B cell (primary cell): Measurements from ENCODE around the gene HOXA10. TPM values are rescaled to one million over a fixed set of nuclear protein-coding genes. Genes with fewer than 3 reads are reported as not detected.

Experiments used
- ATAC-seq: fragments of 200-7000 bp; cut with Tn5 transposase; one replicate; pipeline ENCODE4 v1.10.0; 2021; ENCODE audit warnings: low read depth, mild to moderate bottlenecking, moderate number of reproducible peaks, moderate library complexity
- CTCF ChIA-PET: fragments of 350-600 bp; sonication (Branson Sonifier 250); formaldehyde crosslinking; loops from one replicate; lab custom pipeline; 2021; ENCODE audit warnings: antibody characterized with exemption, inconsistent platforms; lab: Charles Lee
- POLR2A ChIA-PET: fragments of 350-600 bp; sonication (Branson Sonifier 250); formaldehyde crosslinking; loops from one replicate; lab custom pipeline; 2021; ENCODE audit warnings: antibody characterized with exemption; lab: Charles Lee
- DNase-seq: peaks from one replicate; pipeline ENCODE4 v3.0.0; 2013
- H2AFZ ChIP-seq: 2 replicates; pipeline ENCODE4 v1.6.1; 2012; ENCODE audit warnings: mild to moderate bottlenecking, low read depth, low read length; ENCODE audit not compliant: insufficient read depth, poor library complexity, severe bottlenecking
- H3K27ac ChIP-seq, 2 donors: 1 replicate in 1 of 2; 2 replicates in 1 of 2; pipeline ENCODE4 v1.5.1; 2012 to 2013; ENCODE audit warnings: low read length in 2 of 2, mild to moderate bottlenecking in 2 of 2, moderate library complexity in 1 of 2
- H3K27me3 ChIP-seq, 4 experiments: fragments of 200-600 bp in 1 of 4; sonication (generic) in 1 of 4; replicated peaks in 1 of 4; 1 replicate in 2 of 4; 2 replicates in 2 of 4; pipeline versions ENCODE4 v1.6.1 to v1.7.0; 2013 to 2016; ENCODE audit warnings: low read length in 3 of 4, mild to moderate bottlenecking in 2 of 4, mixed read lengths in 1 of 4, moderate library complexity in 1 of 4; ENCODE audit not compliant: insufficient read depth in 4 of 4, control insufficient read depth in 3 of 4; ENCODE audit errors: control extremely low read depth in 1 of 4
- H3K36me3 ChIP-seq, 2 experiments: replicated peaks in 1 of 2; 1 replicate in 1 of 2; 2 replicates in 1 of 2; pipeline versions ENCODE4 v1.6.1 to v1.7.1; 2013; ENCODE audit warnings: low read length in 1 of 2; ENCODE audit not compliant: insufficient read depth in 2 of 2, control insufficient read depth in 1 of 2; ENCODE audit errors: control extremely low read depth in 1 of 2, extremely low read depth in 1 of 2
- H3K4me1 ChIP-seq, 2 donors: fragments of 200-600 bp in 1 of 2; sonication (generic) in 1 of 2; 1 replicate in 1 of 2; 2 replicates in 1 of 2; pipeline versions ENCODE4 v1.5.1 to v1.6.1; 2013 to 2017; ENCODE audit warnings: low read length in 2 of 2; ENCODE audit not compliant: control insufficient read depth in 2 of 2, insufficient read depth in 2 of 2
- H3K4me2 ChIP-seq: replicated peaks from 2 replicates; pipeline ENCODE3; 2012; ENCODE audit warnings: mild to moderate bottlenecking, low read depth, low read length; ENCODE audit not compliant: poor library complexity, severe bottlenecking
- H3K4me3 ChIP-seq, 5 experiments: fragments of 200-600 bp in 1 of 5; sonication (generic) in 1 of 5; 1 replicate in 3 of 5; 2 replicates in 2 of 5; pipeline versions ENCODE4 v1.5.1 to v1.7.0; 2011 to 2016; ENCODE audit warnings: low read length in 4 of 5, mild to moderate bottlenecking in 4 of 5, low read depth in 2 of 5, control low read depth in 1 of 5, moderate library complexity in 1 of 5; ENCODE audit not compliant: insufficient read depth in 1 of 5; ENCODE audit errors: control extremely low read depth in 1 of 5, extremely low read depth in 1 of 5
- H3K79me2 ChIP-seq: fragments of 200-600 bp; sonication (generic); one replicate; pipeline ENCODE4 v1.6.0; 2016; ENCODE audit warnings: low read length; ENCODE audit not compliant: control insufficient read depth, insufficient read depth
- H3K9ac ChIP-seq: fragments of 200-600 bp; sonication (generic); 2 replicates; pipeline ENCODE4 v1.6.1; 2017; ENCODE audit warnings: mild to moderate bottlenecking, low read length, moderate library complexity
- H3K9me3 ChIP-seq, 3 donors: one replicate each; pipeline versions ENCODE4 v1.6.1 to v1.7.1; 2013; ENCODE audit warnings: low read length in 2 of 3; ENCODE audit not compliant: control insufficient read depth in 2 of 3, insufficient read depth in 1 of 3; ENCODE audit errors: control extremely low read depth in 1 of 3
- H4K20me1 ChIP-seq: 2 replicates; pipeline ENCODE4 v1.6.0; 2012; ENCODE audit warnings: mild to moderate bottlenecking, low read length; ENCODE audit not compliant: insufficient read depth, control insufficient read depth, poor library complexity, severe bottlenecking
- H3K27ac Mint-ChIP-seq: one replicate; pipeline ENCODE4 v1.8.0; 2021; ENCODE audit warnings: mixed read lengths
- H3K27me3 Mint-ChIP-seq: one replicate; pipeline ENCODE4 v1.8.0; 2021; ENCODE audit warnings: mixed read lengths
- H3K4me1 Mint-ChIP-seq: one replicate; pipeline ENCODE4 v1.8.0; 2021; ENCODE audit warnings: mixed read lengths
- H3K4me3 Mint-ChIP-seq: one replicate; pipeline ENCODE4 v1.8.0; 2021; ENCODE audit warnings: mixed read lengths
- H3K9me3 Mint-ChIP-seq: one replicate; pipeline ENCODE4 v1.8.0; 2022; ENCODE audit warnings: mixed read lengths; ENCODE audit not compliant: insufficient read depth
- EZH2 ChIP-seq: IDR thresholded peaks from 2 replicates; pipeline ENCODE4 v1.6.1; 2012; ENCODE audit warnings: borderline replicate concordance, low read depth, mild to moderate bottlenecking, moderate library complexity, low read length; ENCODE audit not compliant: insufficient read depth, poor library complexity, severe bottlenecking
- WGBS: methylation state at CpG from one replicate; pipeline ENCODE4 v1.1.5; 2013; ENCODE audit warnings: missing lambda C conversion rate; ENCODE audit not compliant: insufficient coverage; 5-methylcytosine and 5-hydroxymethylcytosine counted together
- intact Hi-C: fragments of 100-400 bp; cut with micrococcal nuclease; formaldehyde crosslinking; loops from one replicate; pipeline ENCODE4 v1.10.0; 2022
- polyA plus RNA-seq: library from polyadenylated mRNA; depleted of rRNA; stranded (reverse); fragments of >200 nt; gene quantifications from 2 replicates; pipeline ENCODE4 v1.2.3, GENCODE V29; 2012
- total RNA-seq, 2 donors: library from RNA; stranded (reverse); fragments of 120-200 nt in 1 of 2; gene quantifications; 1 replicate in 1 of 2; 2 replicates in 1 of 2; pipeline versions ENCODE4 v1.2.3 to v1.2.4, GENCODE V29; 2013 to 2022
- TF ChIP-seq, protein P1 (sequence below): fragments of 200-600 bp; IDR thresholded peaks from one replicate; pipeline ENCODE4 v1.8.0; 2022; ENCODE audit warnings: antibody characterized with exemption, mild to moderate bottlenecking

Gene HOXA10
- total and polyA plus RNA-seq, 2 donors (not counting 1 experiment from before 2014, with no cell fraction given), result not detected

DNA sequence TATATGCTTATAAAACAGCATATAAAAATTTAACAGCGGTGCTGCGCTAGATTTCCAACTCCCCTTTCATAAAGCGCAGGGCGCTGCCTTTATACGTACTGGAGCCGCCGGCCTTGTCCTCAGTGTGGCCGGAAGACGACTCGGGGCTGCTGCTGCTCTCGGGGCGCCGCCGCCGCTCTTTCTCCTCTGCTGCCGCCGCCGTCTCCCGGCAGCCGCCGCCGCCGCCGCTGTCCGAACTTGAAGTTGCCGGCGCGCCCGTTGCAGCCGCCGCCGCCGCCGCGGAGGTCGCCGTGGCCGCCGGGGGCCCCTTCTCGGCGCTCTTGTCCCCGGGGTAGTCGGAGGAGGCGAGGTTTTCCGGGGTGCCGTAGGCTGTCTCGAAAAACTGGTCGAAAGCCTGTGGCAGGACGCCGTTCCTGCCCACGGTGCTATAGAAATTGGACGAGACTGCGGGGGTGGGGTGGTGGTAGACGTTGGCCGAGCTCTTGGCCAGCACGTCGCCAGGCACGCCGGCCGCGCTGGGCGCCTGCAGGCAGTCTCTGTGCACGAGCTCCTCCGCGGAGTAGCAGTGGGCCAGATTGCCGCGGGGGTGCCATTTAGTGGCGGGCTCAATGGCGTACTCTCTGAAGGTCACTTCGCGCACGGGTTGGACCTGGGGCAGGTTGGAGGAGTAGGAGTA, 10.4 kb upstream of the HOXA10 start:
- Mint-ChIP-seq H3K4me3 (peak overlapping the region; percentile 78), H3K27me3 (peaks cover 75% of the 10 kb centered on the region), H3K9me3 (no peaks in the 10 kb centered on the region), H3K27ac (peak overlapping the region; percentile 77), H3K4me1 (peaks cover 37% of the 10 kb centered on the region)
- TF ChIP-seq, protein P1, sequence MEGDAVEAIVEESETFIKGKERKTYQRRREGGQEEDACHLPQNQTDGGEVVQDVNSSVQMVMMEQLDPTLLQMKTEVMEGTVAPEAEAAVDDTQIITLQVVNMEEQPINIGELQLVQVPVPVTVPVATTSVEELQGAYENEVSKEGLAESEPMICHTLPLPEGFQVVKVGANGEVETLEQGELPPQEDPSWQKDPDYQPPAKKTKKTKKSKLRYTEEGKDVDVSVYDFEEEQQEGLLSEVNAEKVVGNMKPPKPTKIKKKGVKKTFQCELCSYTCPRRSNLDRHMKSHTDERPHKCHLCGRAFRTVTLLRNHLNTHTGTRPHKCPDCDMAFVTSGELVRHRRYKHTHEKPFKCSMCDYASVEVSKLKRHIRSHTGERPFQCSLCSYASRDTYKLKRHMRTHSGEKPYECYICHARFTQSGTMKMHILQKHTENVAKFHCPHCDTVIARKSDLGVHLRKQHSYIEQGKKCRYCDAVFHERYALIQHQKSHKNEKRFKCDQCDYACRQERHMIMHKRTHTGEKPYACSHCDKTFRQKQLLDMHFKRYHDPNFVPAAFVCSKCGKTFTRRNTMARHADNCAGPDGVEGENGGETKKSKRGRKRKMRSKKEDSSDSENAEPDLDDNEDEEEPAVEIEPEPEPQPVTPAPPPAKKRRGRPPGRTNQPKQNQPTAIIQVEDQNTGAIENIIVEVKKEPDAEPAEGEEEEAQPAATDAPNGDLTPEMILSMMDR, result no peak
- TF ChIP-seq EZH2, result peak; percentile 13
- Histone ChIP-seq H2AFZ (peak overlapping the region; percentile 36), H3K27me3 (peaks cover 0 to 96% (median 79%) of the 10 kb centered on the region in 4 experiments), H3K79me2 (no peaks in the 10 kb centered on the region), H3K4me3 (peak overlapping the region in 4 of 5 experiments; percentile 11 to 28 (median 19)), H3K27ac (no peak overlapping the region), H3K9me3 (peaks cover 0 to 75% (median 9%) of the 10 kb centered on the region in 3 donors), H3K4me1 (peaks cover 55 to 69% of the 10 kb centered on the region in 2 donors), H4K20me1 (no peaks in the 10 kb centered on the region), H3K36me3 (no peaks in the 10 kb centered on the region), H3K4me2 (peak overlapping the region; percentile 71), H3K9ac (peak overlapping the region; percentile 26)
- ATAC-seq (peak; percentile 23), DNase-seq (peak; percentile 68)
- ChIA-PET CTCF (interaction anchor here (1.5 to 3.1 kb wide), 2 partner anchors 15 to 24 kb away, joined by 9 to 11 read pairs; partner anchors contain the start of gene HOXA13), POLR2A (no interaction called here)
- intact Hi-C loops, result loop anchor here (1.0 to 5.0 kb wide), 3 partner anchors 11 to 32 kb away; partner anchors contain the start of gene HOXA3
- WGBS, result 3% methylated on average over 72 of the region's 72 CpGs
